GM21737 (cell line): Measurements from ENCODE around the gene RYR1.
A peak's percentile ranks its signal among the peaks of the same experiment; 100 is the strongest.
"Not testable (repeated sequence)": the region's sequence is repeated elsewhere in the genome, so short reads cannot be mapped to it uniquely, and the experiment has no call there.

ENCODE experiments used
- ATAC-seq: cut with Tn5 transposase; IDR thresholded peaks from one replicate; pipeline ENCODE4 v1.9.1; 2021; ENCODE audit warnings: mild to moderate bottlenecking, moderate library complexity; ENCODE audit not compliant: unreplicated experiment

The RYR1 gene

DNA sequence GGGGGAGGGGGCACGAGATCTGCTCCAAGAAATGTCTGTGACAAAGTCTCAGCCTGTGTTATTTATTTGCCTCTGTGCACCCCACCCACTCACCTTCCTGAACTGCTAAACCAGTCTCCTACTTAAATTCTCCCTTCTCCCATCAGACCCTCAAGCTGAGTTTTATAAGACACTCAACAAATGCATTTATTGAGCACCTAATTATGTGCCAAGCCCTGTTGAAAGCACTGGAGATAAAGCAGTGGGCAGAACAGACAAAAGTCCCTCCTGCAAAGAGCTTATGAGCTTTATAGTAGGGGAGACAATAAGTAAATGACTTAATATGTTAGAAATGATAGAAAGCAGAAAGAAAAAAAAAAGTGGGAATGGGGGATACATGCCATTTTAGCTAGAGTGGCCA is 34.0 kb upstream of the RYR1 start:
- no peak for ATAC-seq

GRCh38 chr19:38400361-38400760 is 33.1 kb upstream of the RYR1 start:
- ATAC-seq: no peak

DNA sequence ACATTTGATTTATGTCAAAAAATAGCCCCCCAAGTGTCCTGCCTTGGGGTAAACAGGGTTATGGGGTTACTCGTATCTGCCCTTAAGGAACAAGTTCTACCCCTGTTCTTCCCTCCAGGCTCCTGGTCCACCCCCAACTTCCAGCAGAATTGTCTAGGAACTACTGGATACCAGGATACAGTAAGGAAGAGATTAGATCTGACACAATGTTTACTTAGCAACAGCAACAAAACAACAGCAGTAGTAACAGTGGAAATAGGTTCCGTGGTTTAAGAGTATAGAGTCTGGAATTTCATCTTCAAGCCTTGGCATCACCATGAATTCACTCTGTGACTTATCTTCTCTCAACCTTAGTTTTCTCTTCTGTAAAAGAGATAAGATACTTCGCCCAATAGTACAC is 32.3 kb upstream of the RYR1 start:
- ATAC-seq: no peak

GRCh38 chr19:38402623-38402966 is 30.9 kb upstream of the RYR1 start:
- peak; percentile 4 for ATAC-seq

DNA sequence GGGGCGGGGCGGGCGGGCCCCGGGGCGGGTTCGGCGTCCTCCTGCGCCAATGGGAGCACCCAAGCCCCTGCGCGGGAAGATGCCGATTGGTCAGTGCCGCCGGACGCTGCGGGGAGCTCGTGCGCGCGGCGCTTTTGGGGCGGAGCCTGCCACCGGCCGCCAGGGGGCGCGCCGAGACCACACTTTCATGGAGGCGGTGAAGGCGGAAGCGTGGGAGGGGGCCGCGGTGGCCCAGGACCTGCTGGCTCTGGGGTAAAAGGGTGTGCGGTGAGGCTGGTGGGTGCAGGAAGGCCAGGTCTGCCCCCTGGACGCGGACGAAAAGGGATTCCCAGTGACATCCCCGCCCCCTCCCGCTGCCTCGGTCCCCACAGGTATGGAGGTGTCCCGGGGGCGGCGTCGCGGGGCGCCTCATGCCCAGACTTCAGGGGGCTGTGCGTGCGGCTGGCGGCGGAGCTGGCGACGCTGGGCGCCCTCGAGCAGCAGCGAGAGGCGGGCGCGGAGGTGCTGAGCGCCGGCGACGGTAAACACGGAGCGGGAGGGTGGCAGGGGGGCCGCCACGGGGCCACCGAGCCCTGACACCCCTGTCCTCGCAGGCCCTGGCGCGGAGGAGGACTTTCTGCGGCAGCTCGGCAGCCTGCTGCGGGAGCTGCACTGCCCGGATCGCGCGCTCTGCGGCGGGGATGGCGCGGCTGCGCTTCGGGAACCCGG is 30.4 kb upstream of the RYR1 start, which contains the start of gene FAM98C:
FAM98C (plus strand) TSS at position 127 of the 708 bp plus-strand sequence; CDS start at position 188, 61 bp downstream.
- peak; percentile 94 for ATAC-seq

DNA sequence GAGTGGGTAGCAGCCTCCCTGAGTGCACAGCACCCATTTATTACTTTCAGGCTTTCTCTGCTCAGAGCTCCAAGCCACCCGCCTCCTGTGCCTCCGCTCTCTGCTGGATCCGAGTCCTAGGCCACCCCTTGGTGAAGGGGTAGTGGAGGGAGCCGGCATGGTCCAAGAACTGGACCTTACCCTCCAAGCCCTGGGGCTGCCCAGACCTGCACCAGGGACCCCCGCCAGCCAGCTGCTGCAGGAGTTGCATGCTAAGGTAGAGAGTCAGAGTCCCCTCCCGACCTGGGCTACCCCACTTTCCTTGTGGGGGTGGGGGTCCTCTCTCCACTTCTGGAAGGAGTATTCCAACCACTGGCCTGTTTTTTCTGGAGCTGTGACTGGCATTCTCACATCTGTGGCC is 28.6 kb upstream of the RYR1 start:
- ATAC-seq: no peak

- no peak for ATAC-seq
These were observed 28.2 kb upstream of the RYR1 start for GRCh38 chr19:38405276-38405675.

DNA sequence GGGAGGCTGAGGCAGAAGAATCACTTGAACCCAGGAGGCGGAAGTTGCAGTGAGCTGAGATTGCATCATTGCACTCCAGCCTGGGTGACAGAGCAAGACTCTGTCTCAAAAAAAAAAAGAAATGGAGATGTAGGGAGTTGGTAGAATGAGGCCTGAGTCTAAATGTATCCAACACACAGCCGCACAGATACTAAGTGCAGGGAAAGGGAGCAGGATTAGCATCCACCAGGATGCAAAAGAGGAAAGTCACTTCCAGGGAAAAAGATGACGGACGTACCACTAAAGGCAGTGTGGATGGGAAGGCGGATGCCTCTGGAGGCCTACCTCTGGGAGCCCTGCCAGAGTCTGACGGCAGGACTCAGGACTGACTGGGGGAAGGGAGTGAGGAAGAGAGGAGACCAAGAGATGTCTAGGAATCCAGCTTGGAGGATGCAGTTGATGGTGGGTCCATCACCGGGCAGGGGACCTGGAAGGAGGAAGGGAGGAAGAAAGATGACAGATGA is 23.8 kb upstream of the RYR1 start:
- no peak for ATAC-seq

DNA sequence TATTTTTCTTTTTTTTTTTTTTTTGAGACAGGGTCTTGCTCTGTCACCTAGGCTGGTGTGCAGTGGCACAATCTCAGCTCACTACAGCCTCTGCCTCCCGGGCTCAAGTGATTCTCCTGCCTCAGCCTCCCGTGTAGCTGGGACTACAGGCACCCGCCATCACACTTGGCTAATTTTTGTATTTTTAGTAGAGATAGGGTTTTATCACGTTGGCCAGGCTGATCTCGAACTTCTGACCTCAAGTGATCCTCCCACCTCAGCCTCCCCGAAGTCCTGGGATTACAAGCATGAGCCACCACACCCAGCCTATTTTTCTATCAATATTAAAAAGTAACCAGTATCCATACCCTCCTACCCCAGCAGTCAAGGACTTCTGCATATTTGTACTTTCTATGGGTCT is 23.1 kb upstream of the RYR1 start:
- not testable (repeated sequence) for ATAC-seq

DNA sequence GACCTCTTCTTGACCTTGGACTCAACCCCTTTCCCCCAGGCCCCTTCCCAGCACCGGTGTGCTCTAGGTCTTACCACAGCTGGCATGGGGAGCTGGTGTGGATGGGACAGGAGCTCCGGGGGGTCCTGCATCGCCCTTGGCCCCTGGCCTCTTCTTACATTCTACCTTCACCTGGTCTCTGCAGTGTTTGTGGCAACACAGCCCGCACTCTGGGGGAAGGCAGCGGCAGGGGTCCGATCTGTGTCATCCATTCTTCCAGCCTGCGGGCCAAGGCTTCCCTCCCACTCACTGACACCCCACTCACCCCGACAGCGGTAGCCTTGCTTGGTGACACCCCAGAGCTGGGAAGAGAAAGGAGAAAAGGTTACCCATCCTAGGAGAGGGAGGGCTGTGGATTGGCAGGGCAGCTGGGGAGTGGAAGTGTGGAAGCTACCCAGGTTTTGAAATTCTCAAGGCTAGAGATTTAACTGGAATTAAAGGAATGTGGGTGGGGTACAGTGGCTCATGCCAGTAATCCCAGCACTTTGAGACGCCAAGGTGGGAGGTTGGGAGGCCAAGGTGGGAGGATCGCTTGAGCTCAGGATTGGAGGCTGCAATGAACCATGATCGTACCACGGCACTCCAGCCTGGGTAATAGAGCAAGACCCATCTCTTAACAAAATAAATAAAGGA is 22.3 kb upstream of the RYR1 start:
- no peak for ATAC-seq

GRCh38 chr19:38411898-38412297 is 21.6 kb upstream of the RYR1 start:
- ATAC-seq: not testable (repeated sequence)

- no peak for ATAC-seq
These were observed 21.0 kb upstream of the RYR1 start for GRCh38 chr19:38412491-38412890.

GRCh38 chr19:38412961-38413360 is 20.5 kb upstream of the RYR1 start:
- ATAC-seq: no peak

DNA sequence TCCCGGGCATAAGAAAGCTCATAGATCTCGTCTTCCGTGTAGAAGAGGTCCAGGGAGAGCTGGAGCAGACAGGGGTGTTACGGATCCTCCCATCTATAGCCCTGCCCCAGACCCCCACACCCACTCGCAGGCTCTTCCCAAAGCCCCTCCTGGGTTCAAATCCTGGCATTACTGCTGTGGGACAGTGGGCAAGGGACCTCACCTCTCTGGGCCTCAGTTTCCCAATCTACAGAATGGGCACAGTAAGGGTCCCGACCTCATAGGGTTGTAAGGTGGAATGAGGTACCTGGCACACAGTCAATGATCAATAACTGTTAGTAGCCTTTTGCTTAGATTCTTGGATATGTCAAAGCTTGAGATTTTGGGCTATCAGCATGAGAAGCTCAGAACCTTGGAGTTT is 20.1 kb upstream of the RYR1 start:
- no peak for ATAC-seq

DNA sequence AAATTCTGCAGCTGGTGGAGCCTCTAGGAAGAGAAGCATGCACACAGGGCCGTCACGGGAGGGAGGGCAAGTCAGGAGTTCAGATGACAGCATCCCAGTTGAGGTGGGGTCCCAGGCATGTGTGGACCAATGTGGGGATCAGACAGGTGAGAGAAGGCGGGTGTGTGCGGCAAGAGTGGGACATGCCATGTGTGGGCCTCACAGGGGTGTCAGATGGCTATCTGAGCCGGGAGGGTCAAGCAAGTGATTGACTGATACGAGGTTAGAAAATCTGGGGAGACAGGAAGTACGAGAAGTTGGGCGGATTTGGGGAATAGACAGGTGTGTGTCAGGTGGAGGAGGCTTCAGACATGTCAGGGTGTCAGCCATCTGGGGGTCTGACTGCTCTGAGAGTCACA is 16.3 kb upstream of the RYR1 start:
- no peak for ATAC-seq

GRCh38 chr19:38417544-38418506 is 15.7 kb upstream of the RYR1 start:
- no peak for ATAC-seq

- ATAC-seq: no peak
These were observed 12.6 kb upstream of the RYR1 start for GRCh38 chr19:38420935-38421334.

DNA sequence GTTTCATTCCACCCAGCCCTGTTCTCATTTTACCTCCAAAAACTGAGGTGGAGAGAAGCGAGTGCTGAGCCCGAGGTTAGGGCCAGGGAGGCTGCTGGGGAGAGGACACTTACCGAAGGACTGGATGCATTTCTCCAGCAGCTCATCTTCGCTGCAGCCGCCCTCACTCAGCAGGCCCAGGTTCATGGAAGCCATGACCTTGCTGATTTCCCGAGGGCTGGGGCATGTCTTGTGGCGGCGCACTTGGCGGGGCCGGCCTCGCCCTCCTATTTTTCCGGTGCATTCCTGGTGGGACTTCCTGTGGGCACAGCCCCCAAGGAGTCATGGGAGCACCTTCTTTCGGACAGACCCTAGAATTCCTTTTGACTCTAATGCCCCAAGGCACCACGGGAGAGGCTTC is 11.6 kb upstream of the RYR1 start:
- no peak for ATAC-seq

- ATAC-seq: no peak
These were observed 11.1 kb upstream of the RYR1 start for GRCh38 chr19:38422438-38422837.

GRCh38 chr19:38424272-38424671 is 9.2 kb upstream of the RYR1 start:
- no peak for ATAC-seq

GRCh38 chr19:38425222-38425809 is 8.2 kb upstream of the RYR1 start:
- ATAC-seq: no peak
